HL-60 (cell line): ENCODE data around the gene ACOXL.

Experiments used
- DNase-seq, 2 experiments: peaks; one replicate each; pipeline ENCODE4 v3.0.0-alpha.2; 2010 to 2020; ENCODE audit warnings: low read depth in 1 of 2, low spot score in 1 of 2
- H3K27ac ChIP-seq: fragments of 250-450 bp; sonication (Bioruptor Pico); replicated peaks from 2 replicates; pipeline ENCODE4 v1.5.1; 2020; ENCODE audit warnings: mild to moderate bottlenecking, moderate library complexity
- H3K27me3 ChIP-seq: fragments of 250-450 bp; sonication (Bioruptor Pico); 2 replicates; pipeline ENCODE4 v1.5.1; 2021; ENCODE audit warnings: mild to moderate bottlenecking, moderate library complexity; ENCODE audit not compliant: insufficient read depth, poor library complexity, severe bottlenecking
- H3K4me3 ChIP-seq: replicated peaks from 2 replicates; pipeline ENCODE4 v1.5.1; 2011; ENCODE audit warnings: mild to moderate bottlenecking, control low read depth, low read length; ENCODE audit not compliant: insufficient read depth
- GABPA ChIP-seq: IDR thresholded peaks from 2 replicates; pipeline ENCODE4 v1.6.1; 2012; ENCODE audit warnings: low read depth
- POLR2AphosphoS5 ChIP-seq: IDR thresholded peaks from 2 replicates; pipeline ENCODE4 v1.6.1; 2012; ENCODE audit warnings: low read depth
- REST ChIP-seq: IDR thresholded peaks from 2 replicates; pipeline ENCODE4 v1.6.1; 2012; ENCODE audit warnings: low read depth; ENCODE audit not compliant: insufficient replicate concordance
- SPI1 ChIP-seq: IDR thresholded peaks from 2 replicates; pipeline ENCODE4 v1.6.1; 2012; ENCODE audit warnings: low read depth, mild to moderate bottlenecking, borderline replicate concordance
- TF ChIP-seq, protein P1 (sequence below): IDR thresholded peaks from one replicate; pipeline ENCODE4 v1.5.1; 2011; ENCODE audit warnings: low read length, control low read depth, inconsistent platforms; ENCODE audit not compliant: insufficient read depth

ACOXL gene

DNA sequence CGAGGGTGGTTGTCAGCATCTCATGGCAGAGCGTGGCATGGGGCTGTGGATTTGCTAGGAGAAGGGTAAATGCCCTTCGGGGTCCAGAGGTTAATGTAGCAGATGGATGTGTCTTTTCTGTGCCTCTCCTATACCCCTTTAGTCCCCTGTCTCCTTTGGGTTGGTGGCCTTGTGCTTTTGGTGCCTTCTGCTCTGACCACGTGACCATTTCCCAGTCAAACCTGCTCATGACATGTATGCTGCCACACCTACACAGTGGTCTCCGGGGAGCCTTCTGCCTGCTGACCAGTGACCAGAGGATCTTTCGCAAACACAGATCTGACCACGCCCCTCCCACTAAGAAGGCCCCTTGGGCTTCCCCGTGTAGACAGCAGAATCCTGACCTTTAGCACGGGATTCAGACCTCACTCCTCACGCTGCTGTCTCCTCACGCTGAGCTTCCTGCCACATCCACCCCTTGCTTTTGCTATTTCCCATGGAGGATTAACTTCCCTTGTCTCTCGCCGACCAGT lies 116.2 kb downstream of the ACOXL start:
- H3K27me3 ChIP-seq = no peaks in the 10 kb centered on the region
- TF ChIP-seq, protein P1, sequence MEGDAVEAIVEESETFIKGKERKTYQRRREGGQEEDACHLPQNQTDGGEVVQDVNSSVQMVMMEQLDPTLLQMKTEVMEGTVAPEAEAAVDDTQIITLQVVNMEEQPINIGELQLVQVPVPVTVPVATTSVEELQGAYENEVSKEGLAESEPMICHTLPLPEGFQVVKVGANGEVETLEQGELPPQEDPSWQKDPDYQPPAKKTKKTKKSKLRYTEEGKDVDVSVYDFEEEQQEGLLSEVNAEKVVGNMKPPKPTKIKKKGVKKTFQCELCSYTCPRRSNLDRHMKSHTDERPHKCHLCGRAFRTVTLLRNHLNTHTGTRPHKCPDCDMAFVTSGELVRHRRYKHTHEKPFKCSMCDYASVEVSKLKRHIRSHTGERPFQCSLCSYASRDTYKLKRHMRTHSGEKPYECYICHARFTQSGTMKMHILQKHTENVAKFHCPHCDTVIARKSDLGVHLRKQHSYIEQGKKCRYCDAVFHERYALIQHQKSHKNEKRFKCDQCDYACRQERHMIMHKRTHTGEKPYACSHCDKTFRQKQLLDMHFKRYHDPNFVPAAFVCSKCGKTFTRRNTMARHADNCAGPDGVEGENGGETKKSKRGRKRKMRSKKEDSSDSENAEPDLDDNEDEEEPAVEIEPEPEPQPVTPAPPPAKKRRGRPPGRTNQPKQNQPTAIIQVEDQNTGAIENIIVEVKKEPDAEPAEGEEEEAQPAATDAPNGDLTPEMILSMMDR = no peak
- no peak for TF ChIP-seq REST
- TF ChIP-seq POLR2AphosphoS5 = no peak
- no peak for DNase-seq
- H3K4me3 ChIP-seq = no peak overlapping the region
- H3K27ac ChIP-seq = no peak overlapping the region

GRCh38 chr2:110851531-110851930 lies 119.2 kb downstream of the ACOXL start:
- no peak for DNase-seq
- no peaks in the 10 kb centered on the region for H3K27me3 ChIP-seq
- H3K4me3 ChIP-seq = no peak overlapping the region
- TF ChIP-seq, protein P1 = no peak
- TF ChIP-seq POLR2AphosphoS5 = no peak
- TF ChIP-seq SPI1 = no peak
- TF ChIP-seq GABPA = no peak
- TF ChIP-seq REST = no peak
- no peak overlapping the region for H3K27ac ChIP-seq

DNA sequence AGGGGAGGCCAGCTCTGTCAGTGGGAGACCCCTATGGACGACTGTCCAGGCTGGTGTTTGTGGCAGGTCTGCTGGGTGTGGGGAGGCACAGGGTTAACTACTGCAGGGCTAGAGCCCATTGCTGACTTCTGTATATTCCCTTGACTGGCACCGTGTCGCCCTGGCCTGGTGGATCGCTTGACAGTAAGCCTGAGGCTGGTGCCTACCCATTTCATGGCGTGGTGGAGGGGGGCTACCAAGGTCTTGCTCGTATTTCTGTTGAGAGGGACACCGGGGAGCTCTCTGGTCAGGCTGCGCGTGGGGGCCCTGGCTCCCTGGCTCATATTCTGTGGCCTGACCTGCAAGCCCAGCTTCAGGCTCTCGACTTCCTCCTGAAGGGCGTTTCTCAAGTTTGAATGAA lies 119.7 kb downstream of the ACOXL start:
- TF ChIP-seq REST = no peak
- TF ChIP-seq SPI1 = no peak
- TF ChIP-seq POLR2AphosphoS5 = no peak
- TF ChIP-seq GABPA = no peak
- TF ChIP-seq, protein P1 = no peak
- Histone ChIP-seq H3K4me3 (no peak overlapping the region), H3K27me3 (no peaks in the 10 kb centered on the region), H3K27ac (no peak overlapping the region)
- no peak for DNase-seq
